Activated CD4-positive, alpha-beta T cell treated with anti-CD3 and anti-CD28 coated beads for 36 hours (primary cell): ENCODE results near the gene ANKS1B. TPM values are rescaled to one million over a fixed set of nuclear protein-coding genes. Genes with fewer than 3 reads are reported as not detected.
A peak's percentile ranks its signal among the peaks of the same experiment; 100 is the strongest.
"Not testable (repeated sequence)": the region's sequence is repeated elsewhere in the genome, so short reads cannot be mapped to it uniquely, and the experiment has no call there.

ENCODE experiments used
- ATAC-seq: fragments of 200-7000 bp; cut with Tn5 transposase; one replicate; pipeline ENCODE4 v1.10.0; 2021; ENCODE audit warnings: mild to moderate bottlenecking, moderate library complexity
- CTCF ChIA-PET: fragments of 350-600 bp; sonication (Branson Sonifier 250); formaldehyde crosslinking; loops from one replicate; lab custom pipeline; 2021; ENCODE audit warnings: antibody characterized with exemption; lab: Charles Lee
- POLR2A ChIA-PET: fragments of 350-600 bp; sonication (Branson Sonifier 250); formaldehyde crosslinking; loops from one replicate; lab custom pipeline; 2021; ENCODE audit warnings: antibody characterized with exemption, inconsistent platforms; lab: Charles Lee
- DNase-seq: peaks from one replicate; pipeline ENCODE4 v3.0.0-alpha.2; 2020
- H3K27ac Mint-ChIP-seq: one replicate; pipeline ENCODE4 v1.8.0; 2021; ENCODE audit warnings: mixed read lengths
- H3K27me3 Mint-ChIP-seq: one replicate; pipeline ENCODE4 v1.8.0; 2021; ENCODE audit warnings: mixed read lengths
- H3K36me3 Mint-ChIP-seq: one replicate; pipeline ENCODE4 v1.8.0; 2021; ENCODE audit warnings: low read depth, mixed read lengths
- H3K4me1 Mint-ChIP-seq: one replicate; pipeline ENCODE4 v1.8.0; 2021; ENCODE audit warnings: mixed read lengths
- H3K4me3 Mint-ChIP-seq: one replicate; pipeline ENCODE4 v1.8.0; 2021; ENCODE audit warnings: mild to moderate bottlenecking, moderate library complexity, mixed read lengths
- H3K9me3 Mint-ChIP-seq: one replicate; pipeline ENCODE4 v1.8.0; 2021; ENCODE audit warnings: low read depth, mixed read lengths
- intact Hi-C, 2 experiments: fragments of 100-400 bp; cut with DNase I in 1 of 2; cut with micrococcal nuclease in 1 of 2; formaldehyde crosslinking; loops; one replicate each; pipeline versions ENCODE4 v1.14.2 to v1.15.1; 2022 to 2024; cut with DNase I, micrococcal nuclease
- total RNA-seq, 2 experiments: library from RNA; stranded (reverse); gene quantifications; one replicate each; pipeline ENCODE4 v1.2.3, GENCODE V29; 2021

ANKS1B gene
- total RNA-seq, 2 experiments from 2014 or later = 0.19 to 0.73 TPM

GRCh38 chr12:99670635-99671034 lies 314.1 kb downstream of the ANKS1B start:
- H3K27ac Mint-ChIP-seq = no peak overlapping the region
- ChIA-PET CTCF (no interaction called here), POLR2A (no interaction called here)
- DNase-seq = no peak
- intact Hi-C loops = no loop called here
- no peaks in the 10 kb centered on the region for H3K27me3 Mint-ChIP-seq
- H3K4me3 Mint-ChIP-seq = no peak overlapping the region
- H3K9me3 Mint-ChIP-seq = no peaks in the 10 kb centered on the region
- H3K36me3 Mint-ChIP-seq = no peaks in the 10 kb centered on the region
- H3K4me1 Mint-ChIP-seq = no peaks in the 10 kb centered on the region
- ATAC-seq = no peak

- DNase-seq = no peak
- CTCF ChIA-PET = interaction anchor here (0.6 to 0.9 kb wide), 2 partner anchors 52 to 271 kb away, joined by 3 read pairs; no protein-coding TSS in a partner anchor
- Mint-ChIP-seq H3K4me1 (no peaks in the 10 kb centered on the region), H3K27me3 (no peaks in the 10 kb centered on the region), H3K27ac (no peak overlapping the region), H3K4me3 (no peak overlapping the region), H3K36me3 (no peaks in the 10 kb centered on the region), H3K9me3 (no peaks in the 10 kb centered on the region)
- POLR2A ChIA-PET = no interaction called here
- intact Hi-C loops = no loop called here
- ATAC-seq = no peak
Observed at GRCh38 chr12:99658671-99659349, 325.9 kb downstream of the ANKS1B start.

- POLR2A ChIA-PET = no interaction called here
- Mint-ChIP-seq H3K4me3 (no peak overlapping the region), H3K27me3 (no peaks in the 10 kb centered on the region), H3K27ac (no peak overlapping the region), H3K36me3 (no peaks in the 10 kb centered on the region), H3K9me3 (peaks cover 2% of the 10 kb centered on the region), H3K4me1 (no peaks in the 10 kb centered on the region)
- ATAC-seq (no peak), DNase-seq (no peak)
- CTCF ChIA-PET = no interaction called here
- intact Hi-C loops = no loop called here
Observed at GRCh38 chr12:99649551-99649950, 335.2 kb downstream of the ANKS1B start.

- ChIA-PET CTCF (no interaction called here), POLR2A (no interaction called here)
- no peaks in the 10 kb centered on the region for H3K4me1 Mint-ChIP-seq
- H3K27me3 Mint-ChIP-seq = no peaks in the 10 kb centered on the region
- ATAC-seq (no peak), DNase-seq (no peak)
- H3K36me3 Mint-ChIP-seq = no peaks in the 10 kb centered on the region
- H3K9me3 Mint-ChIP-seq = peaks cover 2% of the 10 kb centered on the region
- H3K27ac Mint-ChIP-seq = no peak overlapping the region
- no peak overlapping the region for H3K4me3 Mint-ChIP-seq
- intact Hi-C loops = no loop called here
Observed at GRCh38 chr12:99648183-99648582, 336.6 kb downstream of the ANKS1B start.

GRCh38 chr12:99647453-99647852 lies 337.3 kb downstream of the ANKS1B start, which contains the start of gene GARIN6:
GARIN6 (plus strand) TSS chr12:99647753; CDS start chr12:99648175, 422 bp downstream.
- Mint-ChIP-seq H3K36me3 (no peaks in the 10 kb centered on the region), H3K27ac (no peak within 1 kb of the TSS), H3K27me3 (no peaks in the 10 kb centered on the region), H3K4me1 (no peaks in the 10 kb centered on the region), H3K4me3 (no peak within 1 kb of the TSS), H3K9me3 (peaks cover 2% of the 10 kb centered on the region)
- DNase-seq = no peak
- CTCF ChIA-PET = no interaction called here
- ATAC-seq = no peak
- POLR2A ChIA-PET = no interaction called here
- intact Hi-C loops = no loop called here

GRCh38 chr12:99644629-99645028 lies 340.1 kb downstream of the ANKS1B start:
- H3K36me3 Mint-ChIP-seq = no peaks in the 10 kb centered on the region
- DNase-seq (no peak), ATAC-seq (no peak)
- H3K4me1 Mint-ChIP-seq = no peaks in the 10 kb centered on the region
- H3K27ac Mint-ChIP-seq = no peak overlapping the region
- ChIA-PET POLR2A (no interaction called here), CTCF (no interaction called here)
- intact Hi-C loops = no loop called here
- no peaks in the 10 kb centered on the region for H3K27me3 Mint-ChIP-seq
- H3K9me3 Mint-ChIP-seq = no peaks in the 10 kb centered on the region
- no peak overlapping the region for H3K4me3 Mint-ChIP-seq

GRCh38 chr12:99627459-99627858 lies 357.3 kb downstream of the ANKS1B start:
- no peak overlapping the region for H3K4me3 Mint-ChIP-seq
- H3K36me3 Mint-ChIP-seq = no peaks in the 10 kb centered on the region
- ChIA-PET CTCF (interaction anchor here (0.5 kb wide), 1 partner anchor 35 kb away, joined by 3 read pairs; no protein-coding TSS in a partner anchor), POLR2A (no interaction called here)
- ATAC-seq (no peak), DNase-seq (no peak)
- H3K27ac Mint-ChIP-seq = no peak overlapping the region
- intact Hi-C loops = no loop called here
- peaks cover 2% of the 10 kb centered on the region for H3K9me3 Mint-ChIP-seq
- H3K4me1 Mint-ChIP-seq = no peaks in the 10 kb centered on the region
- no peaks in the 10 kb centered on the region for H3K27me3 Mint-ChIP-seq

- intact Hi-C loops = loop anchor here (5.0 kb wide), 3 partner anchors 237 to 582 kb away; no protein-coding TSS in a partner anchor
- CTCF ChIA-PET = interaction anchor here (0.7 kb wide), 1 partner anchor 886 kb away, joined by 3 read pairs; no protein-coding TSS in a partner anchor
- H3K9me3 Mint-ChIP-seq = peaks cover 10% of the 10 kb centered on the region
- H3K27me3 Mint-ChIP-seq, H3K27ac Mint-ChIP-seq, POLR2A ChIA-PET, H3K36me3 Mint-ChIP-seq, ATAC-seq, H3K4me3 Mint-ChIP-seq, DNase-seq, H3K4me1 Mint-ChIP-seq: not testable (repeated sequence)
Observed at GRCh38 chr12:99624591-99624990, 360.1 kb downstream of the ANKS1B start.

GRCh38 chr12:99620159-99620479 lies 364.6 kb downstream of the ANKS1B start:
- H3K27me3 Mint-ChIP-seq = no peaks in the 10 kb centered on the region
- no peak overlapping the region for H3K27ac Mint-ChIP-seq
- no peaks in the 10 kb centered on the region for H3K4me1 Mint-ChIP-seq
- H3K4me3 Mint-ChIP-seq = no peak overlapping the region
- no peaks in the 10 kb centered on the region for H3K36me3 Mint-ChIP-seq
- ChIA-PET POLR2A (no interaction called here), CTCF (interaction anchor here (0.6 to 1.3 kb wide), 4 partner anchors 9 to 577 kb away, joined by 3 to 5 read pairs (median 4); no protein-coding TSS in a partner anchor)
- no peak for DNase-seq
- intact Hi-C loops = loop anchor here (1.0 to 5.0 kb wide), 4 partner anchors 233 to 578 kb away; no protein-coding TSS in a partner anchor
- peaks cover 12% of the 10 kb centered on the region for H3K9me3 Mint-ChIP-seq
- ATAC-seq = no peak

- Mint-ChIP-seq H3K27me3 (no peaks in the 10 kb centered on the region), H3K4me3 (no peak overlapping the region), H3K36me3 (no peaks in the 10 kb centered on the region), H3K27ac (no peak overlapping the region), H3K4me1 (no peaks in the 10 kb centered on the region), H3K9me3 (peaks cover 12% of the 10 kb centered on the region)
- intact Hi-C loops = loop anchor here (1.0 to 5.0 kb wide), 4 partner anchors 232 to 577 kb away; no protein-coding TSS in a partner anchor
- DNase-seq (peak; percentile 19), ATAC-seq (no peak)
- ChIA-PET POLR2A (no interaction called here), CTCF (interaction anchor here (0.6 to 1.3 kb wide), 4 partner anchors 10 to 577 kb away, joined by 3 to 5 read pairs (median 4); no protein-coding TSS in a partner anchor)
Observed at GRCh38 chr12:99619389-99620158, 365.2 kb downstream of the ANKS1B start.

GRCh38 chr12:99618657-99619056 lies 366.1 kb downstream of the ANKS1B start:
- ATAC-seq (no peak), DNase-seq (no peak)
- no peaks in the 10 kb centered on the region for H3K36me3 Mint-ChIP-seq
- H3K27ac Mint-ChIP-seq = no peak overlapping the region
- H3K4me3 Mint-ChIP-seq = no peak overlapping the region
- intact Hi-C loops = no loop called here
- ChIA-PET CTCF (no interaction called here), POLR2A (no interaction called here)
- no peaks in the 10 kb centered on the region for H3K4me1 Mint-ChIP-seq
- peaks cover 12% of the 10 kb centered on the region for H3K9me3 Mint-ChIP-seq
- no peaks in the 10 kb centered on the region for H3K27me3 Mint-ChIP-seq
